T-helper 2 cell treated with Interferon-gamma antibody and Interleukin-4, amounts not matched to agents 5 μg/mL and 100 μg/mL, for 36 hours (primary cell): ENCODE measurements around the gene ATG13.
"Not testable (repeated sequence)": the region's sequence is repeated elsewhere in the genome, so short reads cannot be mapped to it uniquely, and the experiment has no call there.

Experiments
- DNase-seq: peaks from one replicate; pipeline ENCODE4 v3.0.0; 2021; ENCODE audit warnings: low spot score
- H3K27ac Mint-ChIP-seq: one replicate; pipeline ENCODE4 v1.8.0; 2021; ENCODE audit warnings: mild to moderate bottlenecking, mixed read lengths
- H3K27me3 Mint-ChIP-seq: one replicate; pipeline ENCODE4 v1.8.0; 2021; ENCODE audit warnings: low read depth, mixed read lengths
- H3K36me3 Mint-ChIP-seq: one replicate; pipeline ENCODE4 v1.8.0; 2021; ENCODE audit warnings: low read depth, mixed read lengths
- H3K4me1 Mint-ChIP-seq: one replicate; pipeline ENCODE4 v1.8.0; 2021; ENCODE audit warnings: low read depth, mixed read lengths
- H3K4me3 Mint-ChIP-seq: one replicate; pipeline ENCODE4 v1.8.0; 2022; ENCODE audit warnings: mild to moderate bottlenecking, moderate library complexity, mixed read lengths
- H3K9me3 Mint-ChIP-seq: one replicate; pipeline ENCODE4 v1.8.0; 2021; ENCODE audit warnings: mixed read lengths

Gene ATG13

GRCh38 chr11:46617134-46617971, at the start of gene ATG13, which contains the start of gene HARBI1:
ATG13 (plus strand) TSS chr11:46617553; CDS start chr11:46644292, 26,739 bp downstream.
HARBI1 (minus strand) TSS chr11:46617227; CDS start chr11:46616237, 990 bp downstream.
- H3K4me3 Mint-ChIP-seq, result peak within 1 kb of the TSS; percentile 90
- DNase-seq, result peak; percentile 94
- H3K9me3 Mint-ChIP-seq, result no peaks in the 10 kb centered on the region
- H3K36me3 Mint-ChIP-seq, result peaks cover 16% of the 10 kb centered on the region
- peaks cover 32% of the 10 kb centered on the region for H3K4me1 Mint-ChIP-seq
- H3K27ac Mint-ChIP-seq, result peak within 1 kb of the TSS; percentile 98
- no peaks in the 10 kb centered on the region for H3K27me3 Mint-ChIP-seq

- DNase-seq, result no peak
- Mint-ChIP-seq H3K27ac (no peak overlapping the region), H3K36me3 (peaks cover 10% of the 10 kb centered on the region), H3K27me3 (no peaks in the 10 kb centered on the region), H3K4me1 (peaks cover 10% of the 10 kb centered on the region), H3K4me3 (no peak overlapping the region), H3K9me3 (peaks cover 6% of the 10 kb centered on the region)
These were observed 46.5 kb upstream of the ATG13 start for GRCh38 chr11:46570790-46571398.

- no peak for DNase-seq
- peaks cover 6% of the 10 kb centered on the region for H3K9me3 Mint-ChIP-seq
- peaks cover 12% of the 10 kb centered on the region for H3K4me1 Mint-ChIP-seq
- no peak overlapping the region for H3K4me3 Mint-ChIP-seq
- no peaks in the 10 kb centered on the region for H3K27me3 Mint-ChIP-seq
- peaks cover 20% of the 10 kb centered on the region for H3K36me3 Mint-ChIP-seq
- H3K27ac Mint-ChIP-seq, result peak overlapping the region; percentile 26
These were observed 42.7 kb upstream of the ATG13 start for GRCh38 chr11:46574656-46575055.

- H3K9me3 Mint-ChIP-seq, result peaks cover 6% of the 10 kb centered on the region
- DNase-seq, result no peak
- no peaks in the 10 kb centered on the region for H3K27me3 Mint-ChIP-seq
- peaks cover 10% of the 10 kb centered on the region for H3K4me1 Mint-ChIP-seq
- H3K4me3 Mint-ChIP-seq, result no peak overlapping the region
- peaks cover 21% of the 10 kb centered on the region for H3K36me3 Mint-ChIP-seq
- H3K27ac Mint-ChIP-seq, result no peak overlapping the region
These were observed 40.3 kb upstream of the ATG13 start for GRCh38 chr11:46577058-46577457.

- H3K4me1 Mint-ChIP-seq, result peaks cover 10% of the 10 kb centered on the region
- H3K4me3 Mint-ChIP-seq, result no peak overlapping the region
- H3K36me3 Mint-ChIP-seq, result peaks cover 22% of the 10 kb centered on the region
- H3K27me3 Mint-ChIP-seq, result no peaks in the 10 kb centered on the region
- DNase-seq, result no peak
- peaks cover 3% of the 10 kb centered on the region for H3K9me3 Mint-ChIP-seq
- H3K27ac Mint-ChIP-seq, result no peak overlapping the region
These were observed 34.8 kb upstream of the ATG13 start for GRCh38 chr11:46582588-46582987.

GRCh38 chr11:46583513-46583912, 33.8 kb upstream of the ATG13 start:
- Mint-ChIP-seq H3K36me3 (peaks cover 24% of the 10 kb centered on the region), H3K4me1 (peaks cover 12% of the 10 kb centered on the region)
- not testable (repeated sequence) for H3K9me3 Mint-ChIP-seq, H3K27me3 Mint-ChIP-seq, H3K27ac Mint-ChIP-seq, DNase-seq, H3K4me3 Mint-ChIP-seq

GRCh38 chr11:46588131-46588530, 29.2 kb upstream of the ATG13 start:
- no peaks in the 10 kb centered on the region for H3K9me3 Mint-ChIP-seq
- no peak overlapping the region for H3K27ac Mint-ChIP-seq
- no peak overlapping the region for H3K4me3 Mint-ChIP-seq
- peaks cover 20% of the 10 kb centered on the region for H3K36me3 Mint-ChIP-seq
- H3K27me3 Mint-ChIP-seq, result no peaks in the 10 kb centered on the region
- DNase-seq, result no peak
- H3K4me1 Mint-ChIP-seq, result peaks cover 22% of the 10 kb centered on the region

- Mint-ChIP-seq H3K9me3 (no peaks in the 10 kb centered on the region), H3K4me1 (peaks cover 23% of the 10 kb centered on the region), H3K27me3 (no peaks in the 10 kb centered on the region), H3K4me3 (no peak overlapping the region), H3K27ac (no peak overlapping the region), H3K36me3 (peaks cover 20% of the 10 kb centered on the region)
- DNase-seq, result no peak
These were observed 28.4 kb upstream of the ATG13 start for GRCh38 chr11:46588915-46589314.

- peak overlapping the region; percentile 66 for H3K4me3 Mint-ChIP-seq
- no peaks in the 10 kb centered on the region for H3K27me3 Mint-ChIP-seq
- peak overlapping the region; percentile 5 for H3K27ac Mint-ChIP-seq
- peaks cover 17% of the 10 kb centered on the region for H3K36me3 Mint-ChIP-seq
- peaks cover 4% of the 10 kb centered on the region for H3K9me3 Mint-ChIP-seq
- no peak for DNase-seq
- peaks cover 27% of the 10 kb centered on the region for H3K4me1 Mint-ChIP-seq
These were observed 26.4 kb upstream of the ATG13 start for GRCh38 chr11:46590740-46591605.

GRCh38 chr11:46593550-46594373, 23.6 kb upstream of the ATG13 start, which contains the start of gene AMBRA1:
AMBRA1 (minus strand) TSS chr11:46594023; CDS start chr11:46548380, 45,643 bp downstream.
- Mint-ChIP-seq H3K27me3 (no peaks in the 10 kb centered on the region), H3K36me3 (peaks cover 8% of the 10 kb centered on the region), H3K9me3 (peaks cover 4% of the 10 kb centered on the region), H3K27ac (peak within 1 kb of the TSS; percentile 89), H3K4me3 (peak within 1 kb of the TSS; percentile 92), H3K4me1 (peaks cover 25% of the 10 kb centered on the region)
- peak; percentile 86 for DNase-seq

- H3K36me3 Mint-ChIP-seq, result peaks cover 8% of the 10 kb centered on the region
These were observed 23.0 kb upstream of the ATG13 start for GRCh38 chr11:46594374-46594700.

GRCh38 chr11:46594785-46595184, 22.6 kb upstream of the ATG13 start:
- Mint-ChIP-seq H3K27ac (no peak overlapping the region), H3K27me3 (no peaks in the 10 kb centered on the region), H3K36me3 (peaks cover 8% of the 10 kb centered on the region), H3K4me3 (peak overlapping the region; percentile 92), H3K9me3 (peaks cover 4% of the 10 kb centered on the region), H3K4me1 (peaks cover 21% of the 10 kb centered on the region)
- DNase-seq, result no peak

More at GRCh38 chr11:46594374-46594700, 23.0 kb upstream of the ATG13 start:
- peak overlapping the region; percentile 92 for H3K4me3 Mint-ChIP-seq
- DNase-seq, result no peak
- H3K27me3 Mint-ChIP-seq, result no peaks in the 10 kb centered on the region
- H3K4me1 Mint-ChIP-seq, result peaks cover 21% of the 10 kb centered on the region
- H3K9me3 Mint-ChIP-seq, result peaks cover 4% of the 10 kb centered on the region
- H3K27ac Mint-ChIP-seq, result peak overlapping the region; percentile 89

GRCh38 chr11:46597155-46597554, 20.2 kb upstream of the ATG13 start:
- DNase-seq, result no peak
- no peak overlapping the region for H3K27ac Mint-ChIP-seq

More at GRCh38 chr11:46597155-46597554, 20.2 kb upstream of the ATG13 start:
- peaks cover 4% of the 10 kb centered on the region for H3K9me3 Mint-ChIP-seq
- H3K4me3 Mint-ChIP-seq, result no peak overlapping the region
- no peaks in the 10 kb centered on the region for H3K27me3 Mint-ChIP-seq
- H3K4me1 Mint-ChIP-seq, result peaks cover 15% of the 10 kb centered on the region
- H3K36me3 Mint-ChIP-seq, result peaks cover 2% of the 10 kb centered on the region
